ENCODE results near the gene MLPH. TPM values are rescaled to one million over a fixed set of nuclear protein-coding genes. Genes with fewer than 3 reads are reported as not detected.

MLPH gene
- total and polyA plus RNA-seq, 7 experiments from 2014 or later = not detected

DNA sequence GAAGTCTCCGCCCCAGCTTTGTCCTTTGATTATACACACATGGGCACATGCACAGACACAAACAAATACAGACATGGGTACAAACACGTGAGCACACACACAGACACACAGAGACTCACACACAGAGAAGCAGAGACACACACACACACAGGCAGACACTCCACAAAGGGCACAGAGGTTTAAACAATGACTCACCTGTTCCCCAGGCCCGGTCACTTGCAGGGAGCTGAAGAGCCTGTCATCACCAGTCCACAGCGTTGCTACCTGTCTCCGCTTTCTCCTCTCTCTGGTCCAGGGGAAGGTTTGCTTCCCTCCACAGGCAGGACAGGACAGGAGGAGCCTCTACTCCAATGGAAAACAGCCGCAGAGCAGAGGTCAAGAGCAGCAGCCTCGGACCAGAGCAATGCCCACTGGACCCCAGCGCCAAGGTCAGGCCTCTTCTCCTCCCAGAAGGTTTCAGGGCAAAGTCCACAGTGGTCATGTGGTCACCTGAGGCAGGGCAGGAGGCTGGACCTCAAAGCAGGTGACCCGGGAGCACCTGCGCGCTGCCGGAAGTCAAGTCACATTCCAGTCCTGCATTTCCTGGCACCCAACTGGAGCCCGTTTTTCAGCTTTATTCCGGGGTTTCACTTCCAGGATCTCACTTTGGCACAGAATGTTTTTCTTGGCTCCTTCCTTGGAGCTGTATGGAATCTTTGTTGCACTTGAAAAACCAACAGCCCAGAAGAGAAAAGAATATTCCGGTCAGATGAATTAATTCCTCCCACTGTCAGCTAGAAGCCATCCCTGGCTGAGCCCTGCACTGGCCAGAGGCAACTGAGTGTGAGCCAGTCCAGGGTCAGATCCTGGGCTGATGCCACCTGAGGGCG lies 103.5 kb downstream of the MLPH start, which contains the start of gene RAB17:
TSS of gene RAB17 (minus strand) at position 463 of the 869 bp plus-strand sequence. CDS start 4,580 bp downstream, outside the sequence.
- H3K27me3 ChIP-seq (ENCODE audit: control insufficient read depth in 2 of 2, insufficient read depth in 2 of 2, low read length in 2 of 2) = no peaks in the 10 kb centered on the region

DNA sequence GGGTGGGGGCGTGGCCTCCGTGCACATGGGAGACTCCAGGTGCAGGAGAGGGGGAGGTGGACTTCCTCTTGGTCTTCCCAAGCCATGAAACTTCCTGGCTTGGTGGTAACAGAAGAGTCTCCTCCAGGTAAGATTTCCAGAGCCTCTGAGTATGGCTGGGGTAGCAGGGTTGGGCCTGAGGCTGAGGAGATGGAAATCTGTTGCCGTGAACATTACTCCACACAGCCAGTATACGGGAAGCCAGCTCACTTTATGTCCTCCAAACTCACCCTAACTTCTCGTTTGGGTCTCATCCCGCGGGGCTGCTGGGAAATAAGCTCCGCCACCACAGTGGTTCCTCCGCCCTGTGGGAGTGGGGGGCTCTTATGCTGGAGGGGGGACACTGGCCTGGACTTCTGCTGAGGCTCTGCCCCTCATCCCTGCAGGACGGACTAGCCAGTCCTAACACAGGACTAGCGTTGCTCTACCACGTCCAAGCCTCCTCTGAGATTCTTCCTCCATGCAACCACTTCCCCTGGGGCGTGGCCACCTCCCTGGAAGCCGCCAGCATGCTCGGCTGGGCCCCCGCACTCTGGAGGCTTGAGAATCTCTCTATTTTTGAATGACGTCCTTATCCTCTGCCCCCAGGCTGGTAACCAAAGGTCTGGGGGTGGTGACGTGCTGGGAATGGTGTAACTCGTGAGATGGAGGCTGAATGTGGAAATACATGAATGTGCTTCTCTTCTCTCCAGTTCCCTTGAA lies 104.3 kb downstream of the MLPH start:
- peak overlapping the region in 8 of 10 donors; percentile 19 to 62 (median 44) for H3K4me3 Mint-ChIP-seq
- H3K36me3 Mint-ChIP-seq = no peaks in the 10 kb centered on the region
- Histone ChIP-seq H3K9me3 (ENCODE audit: control insufficient read depth in 2 of 3, low read length in 3 of 3) (no peaks in the 10 kb centered on the region), H3K36me3 (ENCODE audit: control insufficient read depth in 2 of 3, insufficient read depth in 3 of 3, low read length in 3 of 3) (no peaks in the 10 kb centered on the region), H3K4me3 (ENCODE audit: low read length) (no peak overlapping the region), H3K27ac (ENCODE audit: low read depth, low read length) (no peak overlapping the region), H3K27me3 (ENCODE audit: control insufficient read depth in 2 of 2, insufficient read depth in 2 of 2, low read length in 2 of 2) (no peaks in the 10 kb centered on the region), H3K4me1 (ENCODE audit: control insufficient read depth in 2 of 2, insufficient read depth in 2 of 2, low read length in 2 of 2) (peaks cover 0 to 11% of the 10 kb centered on the region in 2 donors)
- DNase-seq = peak in 1 of 9 donors; percentile 19
- peak overlapping the region in 6 of 9 donors; percentile 17 to 81 (median 38) for H3K27ac Mint-ChIP-seq
- H3K4me1 Mint-ChIP-seq = peaks cover 10 to 17% (median 14%) of the 10 kb centered on the region in 7 donors
- H3K27me3 Mint-ChIP-seq = peaks cover 0 to 13% (median 0%) of the 10 kb centered on the region in 5 donors
- peak; percentile 57 for ATAC-seq
- intact Hi-C loops (cut with micrococcal nuclease) = no loop called here
- ChIA-PET CTCF (interaction anchor here (1.2 to 1.7 kb wide), 2 partner anchors 13 to 19 kb away, joined by 4 to 5 read pairs; no protein-coding TSS in a partner anchor), POLR2A (interaction anchor here (0.7 kb wide), 1 partner anchor 36 kb away, joined by 3 read pairs; no protein-coding TSS in a partner anchor)
- H3K9me3 Mint-ChIP-seq = no peaks in the 10 kb centered on the region

More for the DNA sequence above, 103.5 kb downstream of the MLPH start, which contains the start of gene RAB17:
- no peaks in the 10 kb centered on the region for H3K36me3 ChIP-seq (ENCODE audit: control insufficient read depth in 2 of 3, insufficient read depth in 3 of 3, low read length in 3 of 3)
- intact Hi-C loops (cut with micrococcal nuclease) = no loop called here
- no peak for ATAC-seq
- Mint-ChIP-seq H3K36me3 (no peaks in the 10 kb centered on the region), H3K27me3 (peaks cover 0 to 13% (median 0%) of the 10 kb centered on the region in 5 donors), H3K9me3 (no peaks in the 10 kb centered on the region), H3K4me1 (peaks cover 9 to 17% (median 14%) of the 10 kb centered on the region in 7 donors), H3K4me3 (peak within 1 kb of the TSS in 8 of 10 donors; percentile 19 to 62 (median 44)), H3K27ac (peak within 1 kb of the TSS in 5 of 9 donors; percentile 17 to 81 (median 47))
- no peaks in the 10 kb centered on the region for H3K9me3 ChIP-seq (ENCODE audit: control insufficient read depth in 2 of 3, low read length in 3 of 3)
- CTCF ChIA-PET = interaction anchor here (1.7 kb wide), 1 partner anchor 18 kb away, joined by 5 read pairs; no protein-coding TSS in a partner anchor
- no peak within 1 kb of the TSS for H3K27ac ChIP-seq (ENCODE audit: low read depth, low read length)
- no peak within 1 kb of the TSS for H3K4me3 ChIP-seq (ENCODE audit: low read length)
- DNase-seq = no peak
- H3K4me1 ChIP-seq (ENCODE audit: control insufficient read depth in 2 of 2, insufficient read depth in 2 of 2, low read length in 2 of 2) = peaks cover 0 to 11% of the 10 kb centered on the region in 2 donors
- POLR2A ChIA-PET = no interaction called here

DNA sequence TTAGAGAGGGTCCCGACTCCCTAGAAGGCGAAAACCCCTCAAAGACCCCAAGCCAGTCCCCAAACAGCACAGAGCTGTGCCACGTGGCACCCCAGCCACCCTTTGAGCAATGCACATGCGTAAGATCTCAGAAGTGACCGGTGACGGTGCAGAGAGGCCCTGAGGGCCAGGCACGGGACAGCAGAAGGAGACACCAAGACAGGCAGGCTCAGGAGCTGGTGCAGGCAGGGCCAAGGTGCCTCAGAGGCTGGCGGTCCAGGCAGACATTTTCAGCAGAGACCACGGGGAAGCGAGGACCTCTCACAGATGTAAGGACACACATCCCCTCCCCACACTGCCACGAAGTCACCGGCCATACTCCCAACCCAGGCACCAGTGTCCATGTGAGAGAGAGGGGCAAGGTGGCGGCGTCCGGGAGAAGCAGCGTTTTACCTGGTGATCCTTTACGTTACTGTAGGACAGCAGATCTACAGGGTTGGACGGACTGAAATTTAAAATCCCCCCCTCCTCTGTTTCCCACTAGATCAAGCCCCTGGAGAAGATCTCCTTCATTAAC lies 105.5 kb downstream of the MLPH start:
- no peak for DNase-seq
- Histone ChIP-seq H3K4me1 (ENCODE audit: control insufficient read depth in 2 of 2, insufficient read depth in 2 of 2, low read length in 2 of 2) (peaks cover 0 to 11% of the 10 kb centered on the region in 2 donors), H3K9me3 (ENCODE audit: control insufficient read depth in 2 of 3, low read length in 3 of 3) (no peaks in the 10 kb centered on the region), H3K4me3 (ENCODE audit: low read length) (no peak overlapping the region), H3K36me3 (ENCODE audit: control insufficient read depth in 2 of 3, insufficient read depth in 3 of 3, low read length in 3 of 3) (no peaks in the 10 kb centered on the region), H3K27me3 (ENCODE audit: control insufficient read depth in 2 of 2, insufficient read depth in 2 of 2, low read length in 2 of 2) (no peaks in the 10 kb centered on the region), H3K27ac (ENCODE audit: low read depth, low read length) (no peak overlapping the region)
- no peak for ATAC-seq
- POLR2A ChIA-PET = interaction anchor here (0.8 kb wide), 1 partner anchor 10 kb away, joined by 3 read pairs; no protein-coding TSS in a partner anchor
- no peak overlapping the region for H3K4me3 Mint-ChIP-seq
- H3K27me3 Mint-ChIP-seq = peaks cover 0 to 5% (median 0%) of the 10 kb centered on the region in 5 donors
- intact Hi-C loops (cut with micrococcal nuclease) = no loop called here
- no peaks in the 10 kb centered on the region for H3K36me3 Mint-ChIP-seq
- H3K4me1 Mint-ChIP-seq = peaks cover 10 to 17% (median 15%) of the 10 kb centered on the region in 7 donors
- CTCF ChIA-PET = interaction anchor here (0.7 to 1.2 kb wide), 4 partner anchors 9 to 47 kb away, joined by 3 to 7 read pairs (median 4); no protein-coding TSS in a partner anchor
- no peaks in the 10 kb centered on the region for H3K9me3 Mint-ChIP-seq
- H3K27ac Mint-ChIP-seq = peak overlapping the region in 1 of 9 donors; percentile 67

DNA sequence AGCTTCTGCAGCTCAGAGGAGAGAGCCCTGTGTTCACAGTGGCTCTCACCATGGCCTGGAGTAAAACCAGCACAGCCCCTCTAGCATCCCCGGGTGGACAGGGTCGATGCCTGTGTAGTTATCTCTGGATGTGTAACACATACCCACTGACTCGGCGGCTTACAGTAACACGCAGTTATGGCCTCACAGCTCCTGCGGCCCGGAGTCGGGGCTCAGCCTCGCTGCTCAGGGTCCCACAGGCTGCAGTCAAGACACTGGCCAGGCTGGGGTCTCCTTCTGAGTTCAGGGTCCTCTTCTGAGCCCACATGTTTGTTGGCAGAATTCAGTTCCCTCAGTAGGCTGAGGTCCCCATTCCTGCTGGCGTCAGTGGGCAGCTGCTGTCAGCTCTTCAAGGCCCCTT lies 106.0 kb downstream of the MLPH start:
- H3K27me3 ChIP-seq (ENCODE audit: control insufficient read depth in 2 of 2, insufficient read depth in 2 of 2, low read length in 2 of 2) = no peaks in the 10 kb centered on the region
- POLR2A ChIA-PET = interaction anchor here (0.8 kb wide), 1 partner anchor 9 kb away, joined by 3 read pairs; no protein-coding TSS in a partner anchor
- intact Hi-C loops (cut with micrococcal nuclease) = no loop called here
- peaks cover 0 to 3% (median 0%) of the 10 kb centered on the region in 5 donors for H3K27me3 Mint-ChIP-seq
- H3K4me1 ChIP-seq (ENCODE audit: control insufficient read depth in 2 of 2, insufficient read depth in 2 of 2, low read length in 2 of 2) = peaks cover 0 to 11% of the 10 kb centered on the region in 2 donors
- no peak overlapping the region for H3K27ac ChIP-seq (ENCODE audit: low read depth, low read length)
- peaks cover 10 to 19% (median 17%) of the 10 kb centered on the region in 7 donors for H3K4me1 Mint-ChIP-seq
- no peaks in the 10 kb centered on the region for H3K9me3 ChIP-seq (ENCODE audit: control insufficient read depth in 2 of 3, low read length in 3 of 3)
- CTCF ChIA-PET = no interaction called here
- peak overlapping the region in 1 of 9 donors; percentile 67 for H3K27ac Mint-ChIP-seq
- ATAC-seq (no peak), DNase-seq (no peak)
- H3K36me3 ChIP-seq (ENCODE audit: control insufficient read depth in 2 of 3, insufficient read depth in 3 of 3, low read length in 3 of 3) = no peaks in the 10 kb centered on the region
- no peak overlapping the region for H3K4me3 ChIP-seq (ENCODE audit: low read length)
- H3K36me3 Mint-ChIP-seq = no peaks in the 10 kb centered on the region
- H3K9me3 Mint-ChIP-seq = peaks cover 0 to 1% (median 0%) of the 10 kb centered on the region in 11 donors
- no peak overlapping the region for H3K4me3 Mint-ChIP-seq

DNA sequence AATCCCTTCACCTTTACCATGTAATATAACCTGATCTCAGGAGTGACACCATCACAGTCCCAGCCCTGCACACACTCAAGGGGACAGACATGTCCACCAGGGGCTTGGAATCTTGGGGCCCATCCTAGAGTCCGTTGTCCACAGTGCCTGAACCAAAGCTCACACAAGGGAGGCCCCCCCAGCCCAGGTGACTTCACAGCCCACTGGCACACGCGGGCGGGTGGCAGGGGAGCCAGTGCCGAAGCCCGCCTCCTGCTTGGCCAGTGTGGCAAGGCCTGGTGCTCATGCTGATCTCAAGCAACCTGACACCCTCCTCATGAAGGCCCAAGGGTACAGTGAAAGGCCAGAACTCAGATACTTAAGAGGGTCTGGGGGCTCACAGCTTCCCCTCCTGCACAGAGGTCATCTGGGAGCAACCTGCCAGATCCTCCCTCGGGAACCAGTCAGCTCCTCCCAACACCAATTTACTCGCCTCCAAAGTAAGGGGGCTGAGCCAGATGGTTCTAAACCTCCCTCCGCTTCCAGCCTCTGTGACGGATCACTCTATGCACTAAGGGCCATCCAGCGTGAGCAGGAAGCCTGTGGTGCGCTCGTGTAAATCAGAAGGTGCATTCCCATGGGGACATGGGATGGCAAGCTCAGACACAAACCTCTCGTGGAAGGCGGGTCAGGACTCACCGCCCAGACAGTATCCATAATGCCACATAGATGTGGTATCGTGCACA lies 106.7 kb downstream of the MLPH start:
- Histone ChIP-seq H3K27ac (ENCODE audit: low read depth, low read length) (no peak overlapping the region), H3K9me3 (ENCODE audit: control insufficient read depth in 2 of 3, low read length in 3 of 3) (no peaks in the 10 kb centered on the region), H3K4me1 (ENCODE audit: control insufficient read depth in 2 of 2, insufficient read depth in 2 of 2, low read length in 2 of 2) (peaks cover 0 to 11% of the 10 kb centered on the region in 2 donors), H3K4me3 (ENCODE audit: low read length) (no peak overlapping the region), H3K36me3 (ENCODE audit: control insufficient read depth in 2 of 3, insufficient read depth in 3 of 3, low read length in 3 of 3) (no peaks in the 10 kb centered on the region), H3K27me3 (ENCODE audit: control insufficient read depth in 2 of 2, insufficient read depth in 2 of 2, low read length in 2 of 2) (no peaks in the 10 kb centered on the region)
- Mint-ChIP-seq H3K27me3 (peaks cover 0 to 1% (median 0%) of the 10 kb centered on the region in 5 donors), H3K4me1 (peaks cover 14 to 24% (median 17%) of the 10 kb centered on the region in 7 donors), H3K27ac (peak overlapping the region in 3 of 9 donors; percentile 16 to 67 (median 42)), H3K4me3 (no peak overlapping the region), H3K36me3 (no peaks in the 10 kb centered on the region), H3K9me3 (peaks cover 0 to 3% (median 0%) of the 10 kb centered on the region in 11 donors)
- ChIA-PET CTCF (no interaction called here), POLR2A (no interaction called here)
- intact Hi-C loops (cut with micrococcal nuclease) = no loop called here
- no peak for ATAC-seq
- no peak for DNase-seq
